ENCODE results near the gene KREMEN1.

The KREMEN1 gene

GRCh38 chr22:29214232-29214631 lies 141.4 kb downstream of the KREMEN1 start:
- FAIRE-seq: no peak

GRCh38 chr22:29215012-29215860 lies 142.4 kb downstream of the KREMEN1 start:
- FAIRE-seq (no peak), DNase-seq (ENCODE audit: extremely low spot score, insufficient read length, low read depth) (no peak)

More at GRCh38 chr22:29214232-29214631, 141.4 kb downstream of the KREMEN1 start:
- DNase-seq (ENCODE audit: extremely low spot score, insufficient read length, low read depth): no peak

- FAIRE-seq: no peak
- DNase-seq (ENCODE audit: extremely low spot score, insufficient read length, low read depth): no peak
These were observed 143.4 kb downstream of the KREMEN1 start for GRCh38 chr22:29216011-29216872.

- DNase-seq (ENCODE audit: extremely low spot score, insufficient read length, low read depth) (no peak), FAIRE-seq (no peak)
These were observed 144.2 kb downstream of the KREMEN1 start for GRCh38 chr22:29216873-29217666.
